Activated naive CD4-positive, alpha-beta T cell treated with anti-CD3 and anti-CD28 coated beads, Interleukin-2, amount 50 U/mL, for 24 hours (primary cell): Measurements from ENCODE around the gene NTSR1.

ENCODE experiments used
- H3K27ac Mint-ChIP-seq: one replicate; pipeline ENCODE4 v1.8.0; 2021; ENCODE audit warnings: mild to moderate bottlenecking, mixed read lengths
- H3K27me3 Mint-ChIP-seq: one replicate; pipeline ENCODE4 v1.8.0; 2021; ENCODE audit warnings: mixed read lengths
- H3K36me3 Mint-ChIP-seq: one replicate; pipeline ENCODE4 v1.8.0; 2021; ENCODE audit warnings: mixed read lengths
- H3K4me1 Mint-ChIP-seq: one replicate; pipeline ENCODE4 v1.8.0; 2021; ENCODE audit warnings: mixed read lengths
- H3K4me3 Mint-ChIP-seq: one replicate; pipeline ENCODE4 v1.8.0; 2021; ENCODE audit warnings: mild to moderate bottlenecking, mixed read lengths
- H3K9me3 Mint-ChIP-seq: one replicate; pipeline ENCODE4 v1.8.0; 2021; ENCODE audit warnings: mixed read lengths

The NTSR1 gene

DNA sequence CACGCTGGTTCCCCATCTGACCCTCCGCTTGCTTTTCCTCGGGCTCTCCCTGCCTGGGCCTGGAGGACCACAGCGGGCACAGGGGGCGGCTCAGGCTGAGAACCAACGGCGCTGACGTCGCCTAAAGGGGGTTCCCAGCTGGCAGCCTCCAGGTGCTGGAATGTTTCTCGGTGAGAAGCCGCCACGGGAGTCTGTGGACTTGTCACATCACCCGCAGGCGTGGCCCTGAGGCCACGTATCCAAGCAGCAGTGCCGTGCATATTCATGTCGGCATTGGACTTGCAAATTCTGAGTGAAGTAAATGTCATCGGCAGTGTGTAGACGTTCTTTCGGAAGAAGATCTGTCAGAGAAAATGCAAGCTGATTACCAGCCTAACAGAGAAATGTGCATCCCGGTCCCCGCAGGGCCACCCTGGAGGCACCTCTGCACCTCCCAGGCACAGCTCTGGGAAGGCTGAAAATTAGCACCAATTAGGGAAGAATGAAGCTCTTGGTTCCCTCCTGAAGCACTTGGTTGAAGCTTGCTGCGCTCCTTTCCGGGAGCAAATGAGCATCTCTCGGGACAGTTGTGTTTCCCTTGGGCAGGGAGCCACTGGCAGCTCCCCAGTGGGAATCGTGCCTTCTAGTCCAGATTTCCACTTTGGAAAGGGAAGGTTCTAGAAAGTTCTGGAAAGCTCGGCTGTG is 24.3 kb downstream of the NTSR1 start:
- Mint-ChIP-seq H3K27me3 (no peaks in the 10 kb centered on the region), H3K36me3 (no peaks in the 10 kb centered on the region), H3K9me3 (no peaks in the 10 kb centered on the region), H3K4me1 (peaks cover 6% of the 10 kb centered on the region), H3K4me3 (no peak overlapping the region), H3K27ac (no peak overlapping the region)

DNA sequence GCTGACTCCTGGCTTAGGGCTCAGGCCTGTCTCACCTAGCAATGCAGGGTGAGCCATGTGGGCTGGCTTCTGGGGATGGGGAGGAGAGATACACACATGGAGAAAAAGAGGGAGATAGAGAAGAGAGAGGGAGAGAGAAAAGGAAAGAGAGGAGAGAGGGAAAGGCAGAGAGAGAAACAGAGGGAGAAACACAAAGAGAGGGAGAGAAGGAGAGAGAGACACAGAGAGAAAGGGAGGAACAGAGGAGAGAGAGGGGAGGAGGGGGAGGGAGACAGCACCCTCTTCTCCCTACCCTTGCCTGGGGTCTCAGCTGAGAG is 24.8 kb downstream of the NTSR1 start:
- H3K27me3 Mint-ChIP-seq = no peaks in the 10 kb centered on the region
- no peak overlapping the region for H3K4me3 Mint-ChIP-seq
- H3K27ac Mint-ChIP-seq = no peak overlapping the region
- peaks cover 1% of the 10 kb centered on the region for H3K4me1 Mint-ChIP-seq
- H3K9me3 Mint-ChIP-seq = no peaks in the 10 kb centered on the region
- H3K36me3 Mint-ChIP-seq = no peaks in the 10 kb centered on the region

- no peaks in the 10 kb centered on the region for H3K4me1 Mint-ChIP-seq
- no peaks in the 10 kb centered on the region for H3K27me3 Mint-ChIP-seq
- no peak overlapping the region for H3K4me3 Mint-ChIP-seq
- no peaks in the 10 kb centered on the region for H3K36me3 Mint-ChIP-seq
- no peaks in the 10 kb centered on the region for H3K9me3 Mint-ChIP-seq
- H3K27ac Mint-ChIP-seq = no peak overlapping the region
Measured at GRCh38 chr20:62733891-62734290, 25.3 kb downstream of the NTSR1 start.

DNA sequence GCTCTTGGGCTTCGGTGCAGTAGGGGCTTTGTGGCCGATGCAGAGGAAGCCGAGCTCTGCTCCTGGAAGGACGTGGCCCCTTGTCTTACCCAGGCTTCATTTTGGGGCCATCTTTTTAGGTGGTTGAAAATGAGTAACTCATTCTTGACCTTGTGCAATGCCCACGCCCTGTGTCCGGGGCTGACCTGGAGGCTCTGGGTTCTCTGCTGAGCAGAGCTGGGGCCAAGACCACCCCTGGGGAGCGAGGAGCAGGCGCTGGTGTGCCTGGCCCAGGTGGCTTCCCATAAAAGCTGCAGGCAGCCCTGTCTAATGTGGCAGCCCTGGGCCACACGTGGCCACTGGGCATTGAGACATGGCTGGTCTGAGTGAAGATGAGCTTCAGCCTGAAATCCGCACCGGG is 25.7 kb downstream of the NTSR1 start:
- Mint-ChIP-seq H3K27me3 (no peaks in the 10 kb centered on the region), H3K36me3 (no peaks in the 10 kb centered on the region), H3K4me1 (peaks cover 1% of the 10 kb centered on the region), H3K27ac (no peak overlapping the region), H3K9me3 (no peaks in the 10 kb centered on the region), H3K4me3 (no peak overlapping the region)

- H3K27me3 Mint-ChIP-seq = no peaks in the 10 kb centered on the region
Measured at GRCh38 chr20:62734881-62735280, 26.2 kb downstream of the NTSR1 start.

GRCh38 chr20:62735331-62735821 is 26.7 kb downstream of the NTSR1 start:
- H3K4me3 Mint-ChIP-seq = no peak overlapping the region
- H3K9me3 Mint-ChIP-seq = no peaks in the 10 kb centered on the region
- no peaks in the 10 kb centered on the region for H3K36me3 Mint-ChIP-seq
- peaks cover 12% of the 10 kb centered on the region for H3K4me1 Mint-ChIP-seq
- no peak overlapping the region for H3K27ac Mint-ChIP-seq
- no peaks in the 10 kb centered on the region for H3K27me3 Mint-ChIP-seq

More at GRCh38 chr20:62734881-62735280, 26.2 kb downstream of the NTSR1 start:
- H3K36me3 Mint-ChIP-seq = no peaks in the 10 kb centered on the region
- H3K4me1 Mint-ChIP-seq = peaks cover 7% of the 10 kb centered on the region
- H3K4me3 Mint-ChIP-seq = no peak overlapping the region
- no peak overlapping the region for H3K27ac Mint-ChIP-seq
- no peaks in the 10 kb centered on the region for H3K9me3 Mint-ChIP-seq

GRCh38 chr20:62736026-62736406 is 27.4 kb downstream of the NTSR1 start:
- Mint-ChIP-seq H3K9me3 (no peaks in the 10 kb centered on the region), H3K27ac (no peak overlapping the region), H3K4me1 (peaks cover 14% of the 10 kb centered on the region), H3K27me3 (no peaks in the 10 kb centered on the region), H3K36me3 (no peaks in the 10 kb centered on the region), H3K4me3 (no peak overlapping the region)

DNA sequence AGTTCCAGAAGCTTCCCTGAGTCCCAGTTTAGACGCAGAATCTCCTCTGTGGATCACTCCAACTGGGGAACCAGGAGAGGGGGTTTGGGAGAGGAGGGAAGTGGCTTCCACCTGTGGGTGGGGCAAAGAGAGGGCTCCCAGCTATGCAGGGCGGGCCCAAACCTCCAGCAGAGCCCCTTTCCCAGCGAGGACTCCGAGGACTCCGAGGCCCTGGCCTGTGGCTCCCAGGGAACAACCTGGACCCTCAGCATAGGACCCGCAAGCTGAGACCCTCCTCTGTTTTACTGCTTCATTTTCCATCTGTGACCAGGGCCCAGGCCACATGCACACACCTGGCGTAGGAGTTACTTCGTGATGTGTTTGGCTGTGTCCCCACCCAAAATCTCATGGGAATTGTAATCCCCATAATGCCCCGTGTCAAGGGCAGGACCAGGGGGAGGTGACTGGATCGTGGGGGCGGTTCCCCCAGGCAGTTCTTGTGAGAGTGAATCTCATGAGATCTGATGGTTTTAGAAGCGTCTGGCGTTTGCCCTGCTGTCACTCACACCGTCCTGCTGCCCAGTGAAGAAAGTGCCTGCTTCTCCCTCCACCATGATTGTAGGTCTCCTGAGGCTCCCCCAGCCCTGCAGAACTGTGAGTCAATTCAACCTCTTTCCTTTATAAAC is 27.9 kb downstream of the NTSR1 start:
- no peaks in the 10 kb centered on the region for H3K9me3 Mint-ChIP-seq
- H3K27ac Mint-ChIP-seq = no peak overlapping the region
- H3K27me3 Mint-ChIP-seq = no peaks in the 10 kb centered on the region
- H3K36me3 Mint-ChIP-seq = no peaks in the 10 kb centered on the region
- peaks cover 15% of the 10 kb centered on the region for H3K4me1 Mint-ChIP-seq
- no peak overlapping the region for H3K4me3 Mint-ChIP-seq

GRCh38 chr20:62737271-62737811 is 28.7 kb downstream of the NTSR1 start:
- Mint-ChIP-seq H3K4me1 (peaks cover 22% of the 10 kb centered on the region), H3K4me3 (no peak overlapping the region), H3K27ac (no peak overlapping the region), H3K36me3 (no peaks in the 10 kb centered on the region), H3K9me3 (no peaks in the 10 kb centered on the region), H3K27me3 (no peaks in the 10 kb centered on the region)

DNA sequence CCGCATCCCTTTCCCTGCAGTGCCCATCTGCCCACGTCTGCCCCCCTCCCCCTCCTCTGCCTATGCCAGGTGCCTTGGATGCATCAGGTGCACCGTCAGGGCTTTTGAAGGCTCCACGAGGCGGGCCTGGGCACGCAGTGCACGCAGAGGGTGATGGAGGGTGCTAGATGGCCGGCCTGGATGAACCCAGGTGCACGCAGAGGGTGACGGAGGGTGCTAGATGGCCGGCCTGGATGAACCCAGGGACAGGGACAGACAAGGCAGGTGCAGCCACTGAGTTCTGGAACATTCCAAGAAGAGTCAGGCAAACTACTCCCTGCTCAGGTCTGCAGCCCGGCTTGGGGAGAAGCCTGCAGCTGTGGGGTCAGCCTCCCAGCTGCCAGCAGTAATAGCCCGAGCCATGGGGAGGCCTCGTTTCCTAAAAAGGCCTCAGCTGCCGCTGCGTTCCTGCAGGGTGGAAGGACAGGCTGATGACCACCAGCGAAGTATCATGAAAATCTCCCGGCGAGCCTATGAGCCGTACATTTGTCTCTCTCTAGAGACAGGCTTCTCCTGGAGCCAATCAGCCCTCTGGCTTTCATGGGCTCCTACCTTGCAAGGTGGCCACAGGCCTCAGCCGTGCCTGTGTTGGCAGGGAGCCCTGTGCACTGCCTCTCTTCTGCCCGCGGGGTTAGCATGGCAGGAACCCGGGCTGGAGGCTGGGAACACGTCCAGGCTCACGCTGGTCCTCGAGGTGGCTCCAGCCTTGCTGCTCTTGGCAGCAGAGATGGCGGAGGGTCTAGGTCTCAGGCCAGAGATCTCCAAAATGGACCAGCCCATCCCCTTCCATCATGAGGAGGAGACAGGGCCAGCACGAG is 29.6 kb downstream of the NTSR1 start:
- Mint-ChIP-seq H3K27me3 (no peaks in the 10 kb centered on the region), H3K4me1 (peaks cover 28% of the 10 kb centered on the region), H3K4me3 (no peak overlapping the region), H3K27ac (no peak overlapping the region), H3K9me3 (no peaks in the 10 kb centered on the region), H3K36me3 (no peaks in the 10 kb centered on the region)

DNA sequence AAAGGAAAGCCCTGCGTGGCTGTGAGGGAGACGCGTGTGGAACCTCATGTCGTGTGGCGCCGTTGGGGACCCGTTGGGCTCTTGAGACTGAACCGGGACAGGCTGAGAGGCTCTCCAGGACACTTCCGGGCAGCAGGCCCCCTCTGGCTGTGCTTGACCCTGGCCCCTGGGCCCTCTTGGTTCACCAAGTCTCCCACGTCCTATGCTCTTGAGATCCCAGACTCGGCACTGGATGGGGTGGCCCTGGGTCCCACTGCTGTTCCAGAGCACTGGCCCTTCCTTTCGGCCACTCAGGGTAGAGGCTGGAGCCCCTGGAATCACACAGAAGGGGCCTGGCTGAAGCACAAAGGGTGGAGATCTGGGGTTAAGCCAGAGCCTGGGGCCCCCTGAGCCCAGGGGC is 30.4 kb downstream of the NTSR1 start:
- no peaks in the 10 kb centered on the region for H3K27me3 Mint-ChIP-seq
- no peaks in the 10 kb centered on the region for H3K9me3 Mint-ChIP-seq
- H3K4me3 Mint-ChIP-seq = peak overlapping the region; percentile 90
- H3K27ac Mint-ChIP-seq = no peak overlapping the region
- H3K4me1 Mint-ChIP-seq = peaks cover 33% of the 10 kb centered on the region
- H3K36me3 Mint-ChIP-seq = no peaks in the 10 kb centered on the region

- peak overlapping the region; percentile 94 for H3K27ac Mint-ChIP-seq
- H3K4me1 Mint-ChIP-seq = peaks cover 33% of the 10 kb centered on the region
- H3K9me3 Mint-ChIP-seq = no peaks in the 10 kb centered on the region
- H3K4me3 Mint-ChIP-seq = peak overlapping the region; percentile 90
- H3K27me3 Mint-ChIP-seq = no peaks in the 10 kb centered on the region
- no peaks in the 10 kb centered on the region for H3K36me3 Mint-ChIP-seq
Measured at GRCh38 chr20:62739581-62740285, 31.1 kb downstream of the NTSR1 start.

- Mint-ChIP-seq H3K4me1 (peaks cover 40% of the 10 kb centered on the region), H3K27me3 (no peaks in the 10 kb centered on the region)
Measured at GRCh38 chr20:62740286-62741141, 31.9 kb downstream of the NTSR1 start.

DNA sequence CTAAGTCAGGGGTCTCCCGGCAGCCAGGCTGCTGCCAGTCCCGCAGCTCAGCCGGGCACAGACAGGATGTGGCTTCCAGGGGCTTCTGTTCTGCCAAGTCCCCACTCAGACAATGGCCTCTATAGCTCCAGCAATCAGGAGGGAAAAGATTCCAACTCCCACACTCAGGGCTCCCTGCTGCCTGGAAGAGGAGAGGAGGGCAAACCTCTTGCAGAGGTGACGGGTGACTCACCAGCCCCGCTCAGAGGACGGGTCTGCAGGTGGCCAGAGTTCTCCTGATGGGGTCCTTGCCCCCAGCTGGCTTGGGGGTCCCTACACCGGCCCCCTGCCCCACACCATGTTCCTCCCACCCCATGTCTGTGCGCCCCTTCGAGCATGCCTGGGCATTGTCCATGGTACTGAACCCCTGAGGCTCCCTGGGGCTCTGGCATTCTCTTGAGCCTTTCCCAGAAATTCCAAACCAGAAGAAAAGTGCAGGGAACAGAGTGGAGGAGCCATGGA is 32.6 kb downstream of the NTSR1 start:
- H3K4me1 Mint-ChIP-seq = peaks cover 42% of the 10 kb centered on the region
- H3K9me3 Mint-ChIP-seq = no peaks in the 10 kb centered on the region
- no peak overlapping the region for H3K27ac Mint-ChIP-seq
- H3K4me3 Mint-ChIP-seq = no peak overlapping the region
- no peaks in the 10 kb centered on the region for H3K27me3 Mint-ChIP-seq
- H3K36me3 Mint-ChIP-seq = no peaks in the 10 kb centered on the region

More at GRCh38 chr20:62740286-62741141, 31.9 kb downstream of the NTSR1 start:
- H3K36me3 Mint-ChIP-seq = no peaks in the 10 kb centered on the region
- H3K4me3 Mint-ChIP-seq = peak overlapping the region; percentile 90
- H3K9me3 Mint-ChIP-seq = no peaks in the 10 kb centered on the region
- peak overlapping the region; percentile 94 for H3K27ac Mint-ChIP-seq
